Lung (tissue), 12 donors: ENCODE data around the gene FRAT2. TPM values are rescaled to one million over a fixed set of nuclear protein-coding genes. Genes with fewer than 3 reads are reported as not detected.
A peak's percentile ranks its signal among the peaks of the same experiment; 100 is the strongest.

ENCODE experiments used
- ATAC-seq: fragments of 200-7000 bp; cut with Tn5 transposase; one replicate; pipeline ENCODE4 v1.9.1; 2020; ENCODE audit warnings: moderate number of reproducible peaks; ENCODE audit not compliant: insufficient read depth, low FRiP score
- DNase-seq, 3 donors: peaks; one replicate each; pipeline ENCODE4 v3.0.0-alpha.2; 2013 to 2017
- H3K27ac ChIP-seq, 2 donors: one replicate each; pipeline ENCODE4 v1.5.1; 2013; ENCODE audit warnings: mild to moderate bottlenecking in 2 of 2, moderate library complexity in 2 of 2, control low read depth in 1 of 2, inconsistent platforms in 1 of 2, low read depth in 1 of 2, low read length in 1 of 2
- H3K27me3 ChIP-seq, 3 donors: one replicate each; pipeline ENCODE4 v1.5.1; 2013; ENCODE audit warnings: low read length in 2 of 3; ENCODE audit not compliant: control insufficient read depth in 3 of 3, insufficient read depth in 3 of 3
- H3K36me3 ChIP-seq, 4 donors: one replicate each; pipeline ENCODE4 v1.5.1; 2013; ENCODE audit warnings: low read length in 4 of 4, mild to moderate bottlenecking in 1 of 4, moderate library complexity in 1 of 4; ENCODE audit not compliant: control insufficient read depth in 4 of 4, insufficient read depth in 4 of 4
- H3K4me1 ChIP-seq, 5 donors: one replicate each; pipeline ENCODE4 v1.5.1; 2013; ENCODE audit warnings: low read length in 5 of 5, mild to moderate bottlenecking in 2 of 5, moderate library complexity in 1 of 5; ENCODE audit not compliant: control insufficient read depth in 5 of 5, insufficient read depth in 5 of 5
- H3K4me3 ChIP-seq: one replicate; pipeline ENCODE4 v1.5.1; 2013; ENCODE audit warnings: mild to moderate bottlenecking, control low read depth, moderate library complexity
- H3K9ac ChIP-seq, 2 donors: one replicate each; pipeline ENCODE4 v1.5.1; 2013; ENCODE audit warnings: low read length in 2 of 2, control low read depth in 1 of 2; ENCODE audit not compliant: insufficient read depth in 1 of 2
- H3K9me3 ChIP-seq, 4 donors: one replicate each; pipeline ENCODE4 v1.5.1; 2013; ENCODE audit warnings: low read length in 3 of 4, mild to moderate bottlenecking in 1 of 4, moderate library complexity in 1 of 4; ENCODE audit not compliant: control insufficient read depth in 4 of 4, insufficient read depth in 3 of 4
- CTCF ChIP-seq: IDR thresholded peaks from 2 replicates; pipeline ENCODE4 v1.5.1; 2012; ENCODE audit warnings: mild to moderate bottlenecking; ENCODE audit errors: control extremely low read depth, extremely low read depth
- WGBS, 2 donors: extraction: QIAGEN DNeasy Blood & Tissue Kit; methylation state at CpG; one replicate each; pipeline ENCODE4 v1.1.7; 2013; 5-methylcytosine and 5-hydroxymethylcytosine counted together
- polyA plus RNA-seq, 2 donors: library from polyadenylated mRNA; stranded (reverse); fragments of 200-250 nt; gene quantifications; one replicate each; pipeline ENCODE4 v1.2.1, GENCODE V29; 2013
- total RNA-seq, 2 donors: library from RNA; depleted of rRNA in 1 of 2; stranded (reverse); fragments of >200 nt in 1 of 2; gene quantifications; one replicate each; pipeline ENCODE4 v1.2.1, GENCODE V29; 2014 to 2021
- donor health status: control.
- donor health status: control.
- donor health status: Bipolar disorder and iron deficiency.
- donor health status: healthy.
- donor health status: DM: yes; HTN: yes; CAD: no.

Gene FRAT2
- total and polyA plus RNA-seq, 4 donors = 7.0 to 25.9 (median 17.3) TPM

GRCh38 chr10:97336942-97337831 lies 2.7 kb upstream of the FRAT2 start:
- Histone ChIP-seq H3K9me3 (no peaks in the 10 kb centered on the region), H3K27me3 (peaks cover 0 to 15% (median 5%) of the 10 kb centered on the region in 3 donors), H3K36me3 (no peaks in the 10 kb centered on the region), H3K9ac (no peak overlapping the region), H3K27ac (peak overlapping the region in 1 of 2 donors; percentile 43), H3K4me1 (peaks cover under 1 to 22% (median 2%) of the 10 kb centered on the region in 5 donors), H3K4me3 (no peak overlapping the region)
- 39 to 63% methylated on average over 11 of the region's 11 CpGs for WGBS, 2 donors
- DNase-seq (peak in 2 of 3 donors; percentile 27 to 57), ATAC-seq (no peak)
- no peak for TF ChIP-seq CTCF

- DNase-seq = peak in 1 of 3 donors; percentile 36
- 47 to 55% methylated on average over 5 of the region's 5 CpGs for WGBS, 2 donors
- no peak overlapping the region for H3K4me3 ChIP-seq
- peaks cover 2 to 27% (median 8%) of the 10 kb centered on the region in 5 donors for H3K4me1 ChIP-seq
- no peaks in the 10 kb centered on the region for H3K36me3 ChIP-seq
- H3K27me3 ChIP-seq = peaks cover 0 to 15% (median 5%) of the 10 kb centered on the region in 3 donors
- ATAC-seq = no peak
- no peak for TF ChIP-seq CTCF
- no peaks in the 10 kb centered on the region for H3K9me3 ChIP-seq
- H3K9ac ChIP-seq = no peak overlapping the region
- no peak overlapping the region for H3K27ac ChIP-seq
These were observed 1.9 kb upstream of the FRAT2 start for GRCh38 chr10:97336446-97336845.

GRCh38 chr10:97336006-97336405 lies 1.5 kb upstream of the FRAT2 start:
- peaks cover 0 to 15% (median 5%) of the 10 kb centered on the region in 3 donors for H3K27me3 ChIP-seq
- ATAC-seq = no peak
- no peak overlapping the region for H3K9ac ChIP-seq

More at GRCh38 chr10:97336006-97336405, 1.5 kb upstream of the FRAT2 start:
- no peaks in the 10 kb centered on the region for H3K36me3 ChIP-seq
- 27 to 39% methylated on average over 5 of the region's 5 CpGs for WGBS, 2 donors
- H3K27ac ChIP-seq = no peak overlapping the region
- no peak overlapping the region for H3K4me3 ChIP-seq
- peaks cover 2 to 27% (median 10%) of the 10 kb centered on the region in 5 donors for H3K4me1 ChIP-seq
- no peak for TF ChIP-seq CTCF
- no peaks in the 10 kb centered on the region for H3K9me3 ChIP-seq
- peak in 1 of 3 donors; percentile 45 for DNase-seq
